OCI-M2 (cell line): Measurements from ENCODE around the gene SRGAP3.

ENCODE experiments used
- DNase-seq: peaks from one replicate; lab custom pipeline; 2025; ENCODE audit not compliant: unreplicated experiment; lab: John Stamatoyannopoulos, UW

SRGAP3 gene

GRCh38 chr3:8945890-8946600 is 303.4 kb downstream of the SRGAP3 start:
- no peak for DNase-seq

GRCh38 chr3:8942746-8943488 is 306.5 kb downstream of the SRGAP3 start:
- no peak for DNase-seq

GRCh38 chr3:8942115-8942514 is 307.3 kb downstream of the SRGAP3 start:
- no peak for DNase-seq

- DNase-seq: no peak
Measured at GRCh38 chr3:8938021-8938420, 311.4 kb downstream of the SRGAP3 start.

GRCh38 chr3:8937064-8938020 is 312.1 kb downstream of the SRGAP3 start:
- no peak for DNase-seq

- no peak for DNase-seq
Measured at GRCh38 chr3:8932507-8932906, 316.9 kb downstream of the SRGAP3 start.

GRCh38 chr3:8931342-8931741 is 318.1 kb downstream of the SRGAP3 start:
- no peak for DNase-seq
